ENCODE data around the gene PGLYRP4.

- TF ChIP-seq CTCF (IDR thresholded peaks at IDR 0.05; ENCODE audit: low read depth, low read length, missing input control) = no peak
- no peak for TF ChIP-seq SP1 (IDR thresholded peaks at IDR 0.05)
Observed at GRCh38 chr1:153346077-153346723, 2.4 kb downstream of the PGLYRP4 start.

Data from liver (tissue), 3 donors.